Femur (tissue), 1 donor: ENCODE results near the gene AGBL2.
A peak's percentile ranks its signal among the peaks of the same experiment; 100 is the strongest.
"Not testable (repeated sequence)": the region's sequence is repeated elsewhere in the genome, so short reads cannot be mapped to it uniquely, and the experiment has no call there.

Source experiments
- DNase-seq: peaks from one replicate; pipeline ENCODE4 v3.0.0-alpha.2; 2017

Gene AGBL2, protein sequence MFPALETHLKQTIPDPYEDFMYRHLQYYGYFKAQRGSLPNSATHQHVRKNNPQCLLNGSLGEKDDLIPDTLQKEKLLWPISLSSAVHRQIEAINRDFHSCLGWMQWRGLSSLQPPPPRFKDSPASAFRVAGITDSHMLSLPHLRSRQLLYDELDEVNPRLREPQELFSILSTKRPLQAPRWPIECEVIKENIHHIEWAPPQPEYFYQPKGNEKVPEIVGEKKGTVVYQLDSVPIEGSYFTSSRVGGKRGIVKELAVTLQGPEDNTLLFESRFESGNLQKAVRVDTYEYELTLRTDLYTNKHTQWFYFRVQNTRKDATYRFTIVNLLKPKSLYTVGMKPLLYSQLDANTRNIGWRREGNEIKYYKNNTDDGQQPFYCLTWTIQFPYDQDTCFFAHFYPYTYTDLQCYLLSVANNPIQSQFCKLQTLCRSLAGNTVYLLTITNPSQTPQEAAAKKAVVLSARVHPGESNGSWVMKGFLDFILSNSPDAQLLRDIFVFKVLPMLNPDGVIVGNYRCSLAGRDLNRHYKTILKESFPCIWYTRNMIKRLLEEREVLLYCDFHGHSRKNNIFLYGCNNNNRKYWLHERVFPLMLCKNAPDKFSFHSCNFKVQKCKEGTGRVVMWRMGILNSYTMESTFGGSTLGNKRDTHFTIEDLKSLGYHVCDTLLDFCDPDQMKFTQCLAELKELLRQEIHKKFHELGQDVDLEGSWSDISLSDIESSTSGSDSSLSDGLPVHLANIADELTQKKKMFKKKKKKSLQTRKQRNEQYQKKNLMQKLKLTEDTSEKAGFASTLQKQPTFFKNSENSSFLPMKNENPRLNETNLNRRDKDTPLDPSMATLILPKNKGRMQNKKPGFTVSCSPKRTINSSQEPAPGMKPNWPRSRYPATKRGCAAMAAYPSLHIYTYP

DNA sequence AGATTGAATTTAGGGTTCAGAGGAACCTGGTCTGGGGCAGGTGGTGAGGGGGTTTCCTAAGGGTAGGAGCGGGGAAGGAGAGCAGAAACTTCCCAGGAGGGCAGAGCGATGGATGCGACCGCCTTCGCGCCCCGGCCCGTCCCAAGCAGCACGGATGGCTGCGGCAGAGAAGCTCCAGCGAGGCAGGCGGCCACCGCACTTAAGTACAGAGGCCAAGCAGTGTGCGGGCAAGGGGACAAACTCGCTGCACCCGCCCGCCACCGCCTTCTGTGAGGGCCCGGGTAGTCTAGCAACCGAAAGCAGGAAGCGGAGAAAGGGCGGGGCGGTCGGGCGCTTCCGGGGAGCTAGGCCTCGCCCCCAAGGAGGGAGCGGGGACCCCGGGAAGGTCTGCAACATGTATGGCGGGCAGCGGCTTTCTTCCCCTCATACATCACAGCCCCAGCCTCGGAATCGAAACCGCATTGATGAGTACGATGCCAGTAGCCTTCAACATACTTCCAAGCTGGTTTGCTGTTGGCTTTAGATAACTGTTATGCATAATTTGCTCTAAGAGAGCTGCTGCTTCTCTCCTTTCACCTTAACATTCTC, at the start of gene AGBL2:
Gene AGBL2 (minus strand): TSS at position 288 of the 588 bp plus-strand sequence. CDS start 719 bp downstream, outside the sequence.
- peak; percentile 87 for DNase-seq

DNA sequence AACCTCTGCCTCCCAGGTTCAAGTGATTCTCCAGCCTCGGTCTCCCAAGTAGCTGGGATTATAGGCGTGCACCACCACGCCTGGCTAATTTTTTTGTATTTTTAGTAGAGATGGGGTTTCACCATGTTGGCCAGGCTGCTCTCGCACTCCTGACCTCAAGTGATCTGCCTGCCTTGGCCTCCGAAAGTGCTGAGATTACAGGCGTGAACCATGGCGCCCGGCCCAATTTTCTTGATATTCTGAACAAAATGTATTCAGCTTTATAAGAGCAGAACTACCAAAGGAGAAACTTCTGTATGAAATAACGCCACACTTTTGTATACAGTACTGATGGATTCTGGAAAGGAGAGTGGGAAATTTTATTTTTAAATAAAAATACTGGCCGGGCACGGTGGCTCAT, 44.1 kb upstream of the AGBL2 start:
- not testable (repeated sequence) for DNase-seq

DNA sequence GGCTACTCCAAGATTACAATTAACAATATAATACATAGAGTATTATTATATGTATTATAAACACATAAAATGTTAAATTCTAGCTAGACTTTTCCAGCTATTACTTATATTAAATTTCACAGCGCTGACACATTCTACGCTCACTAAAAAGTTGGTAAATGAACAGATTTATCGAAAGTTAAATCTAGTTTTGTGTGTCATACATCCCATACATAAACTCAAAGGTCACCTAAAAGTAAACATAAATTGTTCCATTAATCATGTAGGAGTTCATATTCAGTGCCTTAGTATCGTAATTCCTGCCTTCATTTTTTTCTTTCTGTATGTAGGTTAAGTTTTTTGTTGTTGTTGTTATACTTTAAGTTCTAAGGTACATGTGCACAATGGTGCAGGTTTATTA, 41.0 kb upstream of the AGBL2 start:
- no peak for DNase-seq

DNA sequence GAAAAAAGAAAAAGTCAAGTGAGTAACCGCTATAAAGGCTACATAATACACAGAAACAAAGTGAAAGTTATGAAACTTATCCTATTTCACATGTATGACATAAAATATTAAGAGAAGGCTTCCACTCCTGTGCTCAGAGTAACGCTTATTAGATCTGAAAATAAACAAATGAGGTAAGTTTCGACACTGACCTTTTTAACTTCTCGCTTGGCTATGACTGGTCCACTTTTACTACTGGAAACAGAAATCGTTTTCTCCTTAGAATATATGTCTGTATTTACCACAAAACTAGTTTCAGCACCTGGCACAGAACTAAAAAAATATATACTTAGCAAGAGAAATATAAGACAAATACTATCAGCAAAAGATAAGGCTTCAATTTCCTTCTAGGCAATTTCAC, 35.6 kb upstream of the AGBL2 start:
- DNase-seq = no peak

DNA sequence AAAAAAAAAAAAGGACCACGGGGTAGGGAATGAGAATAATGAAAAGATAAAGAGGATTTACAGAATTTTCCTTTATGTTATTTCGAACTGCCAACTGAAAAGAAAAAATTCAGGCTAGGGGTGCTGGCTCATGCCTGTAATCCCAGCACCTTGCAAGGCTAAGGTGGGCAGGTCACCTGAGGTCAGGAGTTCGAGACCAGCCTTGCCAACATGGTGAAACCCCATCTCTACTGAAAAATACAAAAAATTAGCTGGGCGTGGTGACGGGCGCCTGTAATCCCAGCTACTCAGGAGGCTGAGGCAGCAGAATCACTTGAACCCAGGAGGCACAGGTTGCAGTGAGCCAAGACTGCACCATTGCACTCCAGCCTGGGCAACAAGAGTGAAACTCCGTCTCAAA, 27.3 kb upstream of the AGBL2 start:
- not testable (repeated sequence) for DNase-seq

DNA sequence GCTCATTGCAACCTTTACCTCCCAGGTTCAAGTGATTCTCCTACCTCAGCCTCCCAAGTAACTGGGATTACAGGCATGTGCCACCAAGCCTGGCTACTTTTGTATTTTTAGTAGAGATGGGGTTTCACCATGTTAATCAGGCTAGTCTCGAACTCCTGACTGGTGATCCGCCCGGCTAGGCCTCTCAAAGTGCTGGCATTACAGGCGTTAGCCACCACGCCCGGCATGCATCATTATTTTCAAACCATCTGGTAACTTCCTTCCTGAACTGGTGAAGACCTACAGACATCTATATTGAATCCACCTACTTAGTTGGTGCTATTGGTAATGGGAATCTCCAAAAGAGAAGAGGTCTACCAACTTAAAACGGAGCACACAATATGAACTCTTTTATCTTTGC, 22.6 kb upstream of the AGBL2 start:
- DNase-seq = not testable (repeated sequence)

DNA sequence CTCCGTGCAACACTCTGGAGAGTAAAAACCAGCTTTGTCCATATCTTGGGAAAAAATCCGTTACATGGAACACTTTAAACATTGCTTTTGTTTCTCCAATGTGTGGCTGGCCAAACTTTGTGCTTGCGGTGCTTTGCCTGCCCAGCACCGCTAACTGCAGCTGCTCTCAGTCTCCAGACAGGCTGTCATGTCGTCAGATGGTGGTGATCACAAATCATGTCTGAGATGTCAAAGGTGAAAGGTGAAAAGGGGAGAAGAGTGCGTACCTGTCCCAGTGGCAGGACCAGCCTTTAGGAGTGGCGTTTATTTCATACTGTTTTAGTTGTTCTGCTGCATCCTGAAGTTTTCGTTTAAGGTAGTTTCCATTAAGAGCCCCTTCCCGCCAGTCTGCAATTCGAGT, 17.1 kb upstream of the AGBL2 start:
- no peak for DNase-seq

DNA sequence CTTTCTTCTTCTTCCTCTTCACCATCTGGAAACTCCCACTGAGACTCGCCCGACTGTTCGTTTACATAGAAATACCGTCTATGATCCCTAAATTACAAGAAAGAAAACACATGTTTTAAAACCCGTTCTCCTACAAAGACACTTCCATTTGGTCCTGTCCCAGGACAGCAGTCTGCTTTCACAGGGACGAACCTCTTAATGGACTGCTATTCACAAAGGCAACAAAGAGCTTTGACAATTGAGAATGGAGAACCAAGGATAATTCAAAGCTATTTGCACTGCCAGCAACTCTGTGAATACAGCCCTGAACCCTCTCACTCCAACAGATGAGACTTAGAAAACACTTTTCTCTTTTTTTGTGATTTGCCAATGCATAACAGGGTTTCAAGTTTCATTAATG, 16.3 kb upstream of the AGBL2 start:
- no peak for DNase-seq

DNA sequence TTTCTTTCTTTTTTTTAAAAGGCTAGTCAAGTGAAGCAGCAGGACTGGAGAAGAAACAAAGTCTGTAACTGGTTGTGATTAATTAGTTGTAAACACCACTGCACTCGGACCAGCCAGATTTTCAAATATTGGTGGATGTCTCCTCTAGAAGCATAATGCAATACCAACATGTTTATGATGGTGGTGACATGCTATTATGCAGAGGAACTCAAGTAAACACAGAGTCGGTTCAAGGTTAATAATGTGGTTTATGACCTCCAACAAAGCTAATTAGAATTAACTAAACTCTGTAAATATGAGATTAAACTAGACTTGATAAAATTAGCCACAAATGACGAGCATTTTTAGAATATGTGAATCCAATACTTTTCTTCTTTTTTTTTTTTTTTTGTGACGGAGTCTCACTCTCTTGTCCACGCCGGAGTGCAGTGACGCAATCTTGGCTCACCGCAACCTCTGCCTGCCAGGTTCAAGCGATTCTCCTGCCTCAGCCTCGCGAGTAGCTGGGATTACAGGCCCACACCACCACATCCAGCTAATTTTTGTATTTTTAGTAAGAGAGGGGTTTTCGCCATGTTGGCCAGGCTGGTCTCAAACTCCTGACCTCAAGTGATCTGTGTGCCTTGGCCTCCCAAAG, 11.8 kb upstream of the AGBL2 start:
- no peak for DNase-seq

DNA sequence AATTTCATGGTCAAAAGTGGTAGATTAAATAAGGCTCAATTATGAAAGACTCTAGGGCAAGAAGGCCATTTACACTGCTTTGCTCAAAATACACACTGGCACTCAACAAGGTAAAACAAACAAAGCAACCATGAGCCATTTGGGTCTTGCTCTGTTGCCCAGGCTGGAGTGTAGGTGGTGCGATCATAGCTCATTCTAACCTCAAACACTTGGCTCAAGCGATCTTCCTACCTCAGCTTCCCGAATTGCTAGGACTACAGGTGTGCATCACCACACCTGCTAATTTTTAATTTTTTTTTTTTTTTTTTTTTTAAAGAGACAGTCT, 10.9 kb upstream of the AGBL2 start:
- DNase-seq = no peak

DNA sequence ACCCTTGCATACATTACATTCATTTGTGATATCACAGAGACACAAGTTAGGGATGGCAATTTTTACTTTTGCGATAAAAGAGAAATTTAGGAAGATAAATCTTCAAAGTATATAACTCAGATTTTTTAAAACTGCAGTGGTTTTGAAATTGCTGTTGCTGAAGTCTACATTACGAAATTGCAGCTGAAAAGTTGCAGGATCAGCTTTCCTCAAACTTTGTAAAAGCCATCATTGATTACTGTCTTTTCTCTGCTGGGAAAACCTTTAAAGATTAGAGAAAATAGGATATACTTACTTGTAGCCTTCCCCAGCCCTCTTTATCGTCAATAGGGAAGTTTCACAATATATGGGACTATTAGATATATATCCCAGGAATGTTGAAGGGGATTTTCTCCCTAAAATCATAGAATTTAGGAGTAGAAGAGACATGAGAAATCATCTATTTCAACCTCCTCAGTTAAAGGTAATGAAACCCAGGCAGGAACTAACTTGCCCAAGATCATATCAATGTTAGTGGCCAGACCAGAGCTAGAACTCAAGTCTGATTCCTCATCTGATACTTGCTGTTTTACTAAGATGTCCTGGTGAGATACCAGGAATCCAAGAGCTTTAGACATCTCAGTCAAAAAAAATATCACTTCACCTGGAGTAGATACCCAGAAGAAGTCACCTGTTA, 10.4 kb upstream of the AGBL2 start:
- no peak for DNase-seq

DNA sequence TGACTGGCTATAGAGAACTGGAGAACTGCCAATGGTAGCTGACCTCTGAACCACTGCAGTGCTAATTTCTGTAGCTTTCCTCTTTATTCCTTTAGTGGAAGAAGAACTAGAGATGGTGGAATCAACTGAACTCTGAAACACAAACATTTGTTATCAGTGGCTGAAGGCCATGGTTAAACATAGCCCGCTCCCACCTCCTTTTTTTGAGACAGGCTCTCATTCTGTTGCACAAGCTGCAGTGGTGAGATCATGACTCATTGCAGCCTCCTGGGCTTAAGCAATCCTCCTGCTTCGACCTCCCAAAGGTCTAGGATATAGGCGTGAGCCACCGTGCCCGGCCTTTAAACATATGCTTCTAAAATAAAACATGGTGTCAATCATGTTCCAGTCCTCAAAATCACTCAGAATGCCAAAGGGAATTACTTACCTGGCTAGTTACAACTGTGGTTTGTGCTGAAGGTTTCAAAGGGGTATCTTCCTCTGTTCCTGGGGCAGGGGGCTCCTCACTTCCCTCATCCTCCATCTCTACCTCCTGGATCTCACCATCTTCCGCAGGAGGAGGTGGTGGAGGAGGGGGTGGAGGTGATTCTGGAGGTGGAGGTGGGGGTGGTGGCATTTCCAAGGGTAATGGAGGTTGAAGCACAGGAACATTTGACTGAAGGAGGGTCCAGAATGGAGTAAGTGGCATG, 9.0 kb upstream of the AGBL2 start:
- DNase-seq = no peak

DNA sequence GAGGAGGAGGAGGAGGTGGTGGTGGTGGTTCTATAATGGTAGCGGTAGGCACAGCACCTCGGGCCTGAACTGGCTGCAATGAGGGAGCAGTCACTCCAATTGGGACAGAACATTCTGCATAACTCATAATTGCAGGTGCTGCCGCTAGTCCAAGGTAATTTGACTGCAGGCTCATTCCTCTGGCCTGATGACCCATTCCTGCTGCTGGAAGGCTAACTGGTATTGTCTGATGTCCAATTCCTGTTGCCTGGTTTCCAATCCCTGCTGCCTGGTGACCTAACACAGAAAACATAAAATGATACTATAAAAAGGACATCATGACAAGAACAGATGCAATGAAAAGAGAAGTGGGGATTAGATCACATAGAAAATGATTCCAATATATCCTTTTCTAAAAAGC, 7.9 kb upstream of the AGBL2 start:
- DNase-seq = no peak

DNA sequence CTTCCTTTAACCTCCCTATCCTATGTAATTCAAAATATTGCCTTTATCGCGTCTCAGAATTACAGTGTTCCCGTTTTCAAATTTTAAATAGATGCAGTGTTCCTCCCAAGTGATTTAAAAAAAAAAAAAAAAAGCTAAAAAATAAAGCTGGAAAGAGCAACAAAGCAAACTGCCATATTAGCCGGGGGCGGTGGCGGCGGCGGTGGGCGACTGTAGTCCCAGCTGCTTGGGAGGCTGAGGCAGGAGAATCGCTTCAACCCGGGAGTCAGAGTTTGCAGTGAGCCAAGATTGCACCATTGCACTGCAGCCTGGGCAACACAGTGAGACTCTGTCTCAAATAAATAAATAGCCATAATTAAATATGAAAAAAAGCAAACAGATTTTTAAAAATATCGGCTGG, 5.5 kb upstream of the AGBL2 start:
- no peak for DNase-seq

DNA sequence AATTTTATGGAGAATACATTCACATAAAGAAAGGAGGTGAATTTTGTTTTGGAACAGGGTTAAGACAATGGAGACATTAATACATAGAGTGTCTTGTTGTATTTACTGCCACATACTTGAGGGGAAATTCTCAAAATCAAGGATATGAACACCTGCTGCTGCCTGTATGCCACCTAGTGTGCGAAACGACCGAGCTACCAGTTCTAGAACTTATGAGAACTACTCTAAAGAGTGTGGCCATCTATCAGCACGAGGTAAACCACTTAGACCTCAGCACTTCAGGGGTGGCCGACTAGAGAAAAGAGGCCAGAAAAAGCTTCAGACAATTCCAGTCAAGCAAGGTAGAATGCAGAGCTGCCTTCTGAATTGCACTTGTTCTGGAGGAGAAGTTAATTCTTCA, 1.5 kb upstream of the AGBL2 start:
- no peak for DNase-seq

DNA sequence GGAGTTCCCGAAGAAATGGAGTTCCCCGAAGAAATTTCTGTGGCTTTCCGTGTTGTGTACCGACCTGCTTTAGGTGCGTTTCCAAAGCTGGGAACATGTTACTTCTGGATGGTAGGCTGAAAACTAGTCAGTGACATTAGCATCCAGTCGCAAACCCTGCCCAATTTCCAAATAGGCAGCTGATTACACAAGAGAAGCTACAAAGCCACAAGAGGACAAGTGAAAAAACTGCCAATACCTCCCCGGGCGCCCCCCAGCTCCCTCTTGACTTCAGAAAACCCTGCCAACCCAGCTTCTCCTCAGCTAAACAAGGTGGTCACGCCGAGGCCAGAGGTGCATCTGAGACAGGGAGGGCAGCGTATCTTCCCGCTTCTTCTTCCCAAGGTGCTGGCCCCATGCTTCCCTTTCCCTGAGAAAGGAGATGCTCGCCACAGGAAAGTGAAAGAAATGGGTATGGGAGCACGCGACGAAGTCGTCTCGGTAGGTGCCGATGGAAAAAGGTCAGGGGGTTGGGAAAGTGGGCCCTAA, 551 bp downstream of the AGBL2 start:
- DNase-seq = peak; percentile 24

DNA sequence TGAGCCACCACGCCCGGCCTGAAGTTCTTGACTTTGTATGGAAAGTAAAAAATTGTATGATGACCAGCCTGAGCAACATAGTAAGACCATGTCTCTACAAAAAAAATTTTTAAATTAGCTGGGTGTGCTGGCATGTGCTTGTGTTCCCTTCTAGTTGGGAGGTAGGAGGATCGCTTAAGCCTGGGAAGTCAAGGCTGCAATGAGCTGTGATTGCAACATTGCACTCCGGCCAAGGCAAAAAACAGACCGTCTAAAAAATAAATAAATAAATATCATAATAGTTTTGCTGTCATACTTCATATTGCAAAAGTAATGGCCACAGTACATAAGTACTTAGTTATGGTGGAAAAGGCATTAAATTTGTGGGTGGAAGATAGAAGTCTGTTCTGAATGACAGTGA, 3.4 kb downstream of the AGBL2 start:
- no peak for DNase-seq

DNA sequence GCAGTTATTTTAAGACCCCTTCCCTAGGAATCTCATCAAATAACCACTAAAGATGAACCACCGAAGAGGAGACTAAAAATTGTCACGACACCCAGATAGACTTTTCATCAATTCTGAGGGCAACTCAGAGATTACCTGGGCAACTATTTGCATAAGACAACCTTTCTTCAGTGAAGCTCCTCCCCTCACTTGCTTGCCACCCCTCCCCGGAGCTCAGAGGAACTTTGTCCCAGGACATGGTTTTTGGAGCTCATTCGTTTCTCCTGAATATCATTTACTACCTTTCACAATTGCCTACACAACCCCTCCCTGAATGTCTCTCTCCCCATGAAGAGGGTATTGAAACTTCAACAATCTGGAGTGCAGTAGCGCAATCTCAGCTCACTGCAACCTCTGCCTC, 3.9 kb downstream of the AGBL2 start:
- DNase-seq = no peak

DNA sequence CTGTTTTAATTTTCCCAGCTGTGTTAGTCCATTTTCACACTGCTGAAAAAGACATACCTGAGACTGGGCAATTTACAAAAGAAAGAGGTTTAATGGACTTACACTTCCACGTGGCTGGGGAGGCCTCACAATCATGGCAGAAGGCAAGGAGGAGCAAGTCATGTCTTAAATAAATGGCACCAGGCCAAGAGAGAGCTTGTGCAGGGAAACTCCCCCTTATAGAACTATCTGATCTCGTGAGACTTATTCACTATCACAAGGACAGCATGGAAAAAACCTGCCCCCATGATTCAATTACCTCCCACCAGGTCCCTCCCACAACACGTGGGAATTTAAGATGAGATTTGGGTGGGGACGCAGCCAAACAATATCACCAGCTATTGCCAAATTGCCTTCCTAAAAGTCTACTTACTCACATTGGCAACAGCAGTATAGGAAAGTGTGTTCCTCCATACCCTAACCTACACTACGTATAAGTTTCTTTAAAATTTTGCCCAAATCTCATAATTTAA, 7.8 kb downstream of the AGBL2 start:
- not testable (repeated sequence) for DNase-seq

DNA sequence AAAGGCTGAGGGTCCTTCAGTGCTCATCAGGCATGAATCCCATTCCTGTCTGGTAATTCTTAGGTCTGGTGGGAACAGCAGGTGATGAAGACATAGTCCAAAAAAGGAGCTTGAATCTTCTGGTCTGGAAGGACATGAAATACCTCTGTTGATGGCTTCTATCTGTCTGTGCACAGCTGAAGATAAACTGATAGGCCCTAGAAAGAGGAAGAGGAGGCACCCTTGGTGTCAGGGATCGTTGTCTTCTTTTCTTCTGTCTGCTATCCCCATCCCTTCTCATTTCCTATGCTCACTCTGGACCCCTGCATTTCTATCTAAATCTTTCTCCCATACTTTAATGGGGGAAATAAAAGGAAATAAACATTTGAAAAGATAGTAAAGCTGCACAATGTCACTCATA, 9.4 kb downstream of the AGBL2 start:
- DNase-seq = no peak

DNA sequence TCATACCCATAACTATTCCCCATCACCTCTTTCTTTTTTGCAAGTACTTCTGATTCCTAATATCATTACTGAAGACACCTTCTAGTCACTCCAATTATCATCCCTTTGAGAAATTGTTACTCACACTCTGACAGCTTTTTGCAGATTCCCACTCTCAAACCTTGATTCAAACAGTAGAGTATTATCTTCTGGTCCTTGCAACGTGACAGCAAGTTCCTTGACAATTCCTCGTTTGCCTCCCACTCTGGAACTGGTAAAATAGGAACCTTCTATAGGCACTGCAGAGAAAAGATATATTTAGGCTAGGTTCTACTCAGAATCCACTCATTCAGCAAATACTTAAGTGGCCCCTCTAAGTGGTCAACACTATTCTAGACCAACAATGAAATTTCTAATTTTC, 23.2 kb downstream of the AGBL2 start:
- DNase-seq = no peak

DNA sequence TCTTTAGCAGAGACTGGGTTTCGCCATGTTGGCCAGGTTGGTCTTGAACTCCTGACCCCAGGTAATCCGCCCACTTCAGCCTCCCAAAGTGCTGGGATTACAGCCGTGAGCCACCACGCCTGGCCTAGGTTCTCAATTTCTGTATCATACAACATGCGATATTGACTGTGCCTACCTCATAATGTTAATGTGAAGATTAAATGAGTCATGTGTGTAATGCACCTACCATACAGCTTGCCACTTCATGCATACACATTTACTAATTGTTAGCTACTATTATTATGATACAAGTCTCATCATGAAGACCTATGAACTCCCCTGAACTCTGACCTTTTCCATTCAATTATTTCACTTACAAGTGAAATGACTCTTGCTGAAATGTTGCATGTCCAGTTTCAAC, 25.7 kb downstream of the AGBL2 start:
- DNase-seq = no peak
